Neural cell (in vitro differentiated cells): ENCODE measurements around the gene ZMIZ2. TPM values are rescaled to one million over a fixed set of nuclear protein-coding genes. Genes with fewer than 3 reads are reported as not detected.
"Not testable (repeated sequence)": the region's sequence is repeated elsewhere in the genome, so short reads cannot be mapped to it uniquely, and the experiment has no call there.

ENCODE experiments used
- H2AFZ ChIP-seq: fragments of 200-600, 300-800 bp; sonication (generic), shearing (Covaris generic); 2 replicates; pipeline ENCODE4 v1.6.0; 2014; ENCODE audit warnings: low read depth, mild to moderate bottlenecking, antibody characterized with exemption, low read length, moderate library complexity
- H3F3A ChIP-seq: fragments of 200-600 bp; shearing (Covaris generic); 2 replicates; pipeline ENCODE4 v1.6.1; 2016; ENCODE audit warnings: mild to moderate bottlenecking, moderate library complexity, mixed read lengths, antibody characterized with exemption, low read length; ENCODE audit not compliant: insufficient read depth, poor library complexity, severe bottlenecking
- H3K27ac ChIP-seq: fragments of 200-600, 300-800 bp; sonication (generic), shearing (Covaris generic); 2 replicates; pipeline ENCODE4 v1.5.1; 2014; ENCODE audit warnings: mild to moderate bottlenecking, low read length, moderate library complexity
- H3K27me3 ChIP-seq: fragments of 300-800, 200-600 bp; sonication (generic), shearing (Covaris generic); 2 replicates; pipeline ENCODE4 v1.6.0; 2014; ENCODE audit warnings: mild to moderate bottlenecking, low read depth, low read length, moderate library complexity; ENCODE audit not compliant: insufficient read depth
- H3K36me3 ChIP-seq: fragments of 300-800, 200-600 bp; sonication (generic), shearing (Covaris generic); 2 replicates; pipeline ENCODE4 v1.5.1; 2014; ENCODE audit warnings: mild to moderate bottlenecking, antibody characterized with exemption, low read length, moderate library complexity; ENCODE audit not compliant: insufficient read depth
- H3K4me2 ChIP-seq: fragments of 300-800, 200-600 bp; sonication (generic), shearing (Covaris generic); 2 replicates; pipeline ENCODE4 v1.6.0; 2014; ENCODE audit warnings: mild to moderate bottlenecking, low read length
- H3K4me3 ChIP-seq: fragments of 300-800, 200-600 bp; sonication (generic), shearing (Covaris generic); 2 replicates; pipeline ENCODE4 v1.5.1; 2014; ENCODE audit warnings: mild to moderate bottlenecking, low read length, moderate library complexity
- H3K79me2 ChIP-seq: fragments of 200-600 bp; shearing (Covaris generic); replicated peaks from 2 replicates; pipeline ENCODE4 v1.6.0; 2014; ENCODE audit warnings: mild to moderate bottlenecking, low read length, moderate library complexity; ENCODE audit not compliant: insufficient read depth
- H3K9ac ChIP-seq: fragments of 300-800, 200-600 bp; sonication (generic), shearing (Covaris generic); 2 replicates; pipeline ENCODE4 v1.6.1; 2016; ENCODE audit warnings: mild to moderate bottlenecking, low read length, mixed read lengths
- H3K9me2 ChIP-seq: fragments of 200-600 bp; shearing (Covaris generic); 2 replicates; pipeline ENCODE4 v1.6.1; 2016; ENCODE audit warnings: mild to moderate bottlenecking, low read length, mixed read lengths; ENCODE audit not compliant: insufficient read depth
- H3K9me3 ChIP-seq: fragments of 200-600, 300-800 bp; sonication (generic), shearing (Covaris generic); 2 replicates; pipeline ENCODE4 v1.6.1; 2016; ENCODE audit warnings: mild to moderate bottlenecking, mixed run types, low read length, moderate library complexity, mixed read lengths
- H4K20me1 ChIP-seq: fragments of 200-600 bp; shearing (Covaris generic); 2 replicates; pipeline ENCODE4 v1.6.1; 2016; ENCODE audit warnings: mild to moderate bottlenecking, mixed run types; ENCODE audit not compliant: insufficient read depth
- EP300 ChIP-seq: fragments of 450-650 bp; conservative IDR thresholded peaks from 2 replicates; pipeline ENCODE4 v1.6.1; 2014; ENCODE audit warnings: antibody characterized with exemption, mild to moderate bottlenecking, moderate library complexity; ENCODE audit not compliant: poor library complexity, severe bottlenecking
- EZH2 ChIP-seq: fragments of 200-600, 300-800 bp; shearing (Covaris generic), sonication (generic); IDR thresholded peaks from 2 replicates; pipeline ENCODE4 v1.6.1; 2014; ENCODE audit warnings: antibody characterized with exemption, low read length, borderline replicate concordance, mild to moderate bottlenecking; ENCODE audit not compliant: insufficient read depth, poor library complexity, severe bottlenecking
- MXI1 ChIP-seq: fragments of 450-650 bp; conservative IDR thresholded peaks from 2 replicates; pipeline ENCODE4 v1.6.1; 2014; ENCODE audit warnings: antibody characterized with exemption, mild to moderate bottlenecking; ENCODE audit not compliant: poor library complexity, severe bottlenecking
- POLR2AphosphoS5 ChIP-seq: IDR thresholded peaks from 2 replicates; pipeline ENCODE4 v1.6.1; 2012
- RAD21 ChIP-seq: fragments of 450-650 bp; conservative IDR thresholded peaks from 2 replicates; pipeline ENCODE4 v1.6.1; 2014; ENCODE audit warnings: antibody characterized with exemption, mild to moderate bottlenecking, moderate library complexity
- SMC3 ChIP-seq: fragments of 450-650 bp; conservative IDR thresholded peaks from 2 replicates; pipeline ENCODE4 v1.6.1; 2014; ENCODE audit warnings: antibody characterized with exemption, mild to moderate bottlenecking, moderate library complexity; ENCODE audit not compliant: poor library complexity
- TAF1 ChIP-seq: IDR thresholded peaks from 2 replicates; pipeline ENCODE4 v1.6.1; 2012; ENCODE audit warnings: low read depth
- polyA minus RNA-seq: library from RNA; depleted of rRNA, polyadenylated mRNA; stranded (reverse); fragments of >200 nt; gene quantifications from 2 replicates; pipeline ENCODE4 v1.2.3, GENCODE V29; 2014
- polyA plus RNA-seq: library from polyadenylated mRNA; depleted of rRNA; stranded (reverse); fragments of >200 nt; gene quantifications from 2 replicates; pipeline ENCODE4 v1.2.3, GENCODE V29; 2014
- TF ChIP-seq, protein P1 (sequence below): IDR thresholded peaks from 2 replicates; pipeline ENCODE4 v1.6.1; 2012; ENCODE audit warnings: borderline replicate concordance
- TF ChIP-seq, protein P2 (sequence below): fragments of 450-650 bp; IDR thresholded peaks from 2 replicates; pipeline ENCODE4 v1.5.1; 2014; ENCODE audit warnings: antibody characterized with exemption, mild to moderate bottlenecking, moderate library complexity; ENCODE audit not compliant: poor library complexity, severe bottlenecking

Gene ZMIZ2, protein sequence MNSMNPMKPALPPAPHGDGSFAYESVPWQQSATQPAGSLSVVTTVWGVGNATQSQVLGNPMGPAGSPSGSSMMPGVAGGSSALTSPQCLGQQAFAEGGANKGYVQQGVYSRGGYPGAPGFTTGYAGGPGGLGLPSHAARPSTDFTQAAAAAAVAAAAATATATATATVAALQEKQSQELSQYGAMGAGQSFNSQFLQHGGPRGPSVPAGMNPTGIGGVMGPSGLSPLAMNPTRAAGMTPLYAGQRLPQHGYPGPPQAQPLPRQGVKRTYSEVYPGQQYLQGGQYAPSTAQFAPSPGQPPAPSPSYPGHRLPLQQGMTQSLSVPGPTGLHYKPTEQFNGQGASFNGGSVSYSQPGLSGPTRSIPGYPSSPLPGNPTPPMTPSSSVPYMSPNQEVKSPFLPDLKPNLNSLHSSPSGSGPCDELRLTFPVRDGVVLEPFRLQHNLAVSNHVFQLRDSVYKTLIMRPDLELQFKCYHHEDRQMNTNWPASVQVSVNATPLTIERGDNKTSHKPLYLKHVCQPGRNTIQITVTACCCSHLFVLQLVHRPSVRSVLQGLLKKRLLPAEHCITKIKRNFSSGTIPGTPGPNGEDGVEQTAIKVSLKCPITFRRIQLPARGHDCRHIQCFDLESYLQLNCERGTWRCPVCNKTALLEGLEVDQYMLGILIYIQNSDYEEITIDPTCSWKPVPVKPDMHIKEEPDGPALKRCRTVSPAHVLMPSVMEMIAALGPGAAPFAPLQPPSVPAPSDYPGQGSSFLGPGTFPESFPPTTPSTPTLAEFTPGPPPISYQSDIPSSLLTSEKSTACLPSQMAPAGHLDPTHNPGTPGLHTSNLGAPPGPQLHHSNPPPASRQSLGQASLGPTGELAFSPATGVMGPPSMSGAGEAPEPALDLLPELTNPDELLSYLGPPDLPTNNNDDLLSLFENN
- 18.3 and 19.8 TPM in 2 replicates for polyA plus RNA-seq
- 39.4 and 45.6 TPM in 2 replicates for polyA minus RNA-seq

DNA sequence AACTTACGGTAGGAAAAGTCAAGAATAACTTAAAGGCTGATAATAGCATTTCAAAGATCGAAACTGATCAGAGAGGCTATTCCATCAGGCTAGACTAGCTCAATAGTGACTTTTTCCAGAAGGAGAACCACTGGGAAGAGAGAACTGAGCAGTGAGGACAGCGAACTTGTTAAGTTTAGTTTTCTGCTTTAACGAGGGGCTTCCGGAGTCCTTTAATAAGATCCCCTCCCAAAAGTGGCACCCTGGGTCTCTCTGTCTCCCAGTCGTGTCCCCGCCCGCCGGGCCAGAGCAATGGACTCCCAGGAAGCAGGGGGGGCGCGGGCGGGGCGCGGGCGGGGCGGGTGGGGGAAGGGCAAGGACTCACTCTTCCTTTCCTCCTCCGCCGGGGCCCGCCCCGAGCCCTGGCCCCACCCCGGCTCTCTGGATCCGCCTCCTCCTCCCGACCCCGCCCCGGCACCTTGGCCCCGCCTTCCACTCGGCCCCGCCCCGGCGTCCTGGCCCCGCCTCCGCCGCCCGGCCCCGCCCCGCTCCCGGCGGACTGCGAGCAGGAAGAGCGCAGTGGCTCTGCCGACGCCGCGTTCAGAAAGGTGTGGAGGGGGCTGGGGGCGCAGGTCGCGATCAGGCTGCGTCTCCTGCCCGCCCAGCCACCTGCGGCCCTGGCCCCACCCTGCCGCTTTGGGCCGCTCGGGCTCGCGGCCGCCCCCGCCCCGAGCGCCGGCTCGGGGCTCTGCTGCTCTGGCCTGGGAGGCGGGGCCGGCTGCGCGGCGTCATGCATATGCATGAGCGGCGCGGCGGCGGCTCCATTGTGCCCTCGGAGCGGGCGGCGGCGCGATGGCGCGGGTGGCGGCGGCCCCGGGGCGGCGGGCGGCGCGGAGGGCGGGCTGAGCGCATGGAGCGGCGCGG is at the start of gene ZMIZ2:
ZMIZ2 (plus strand) TSS at position 803 of the 903 bp plus-strand sequence. CDS start 7,403 bp downstream, outside the sequence.
- Histone ChIP-seq H3K27me3 (no peaks in the 10 kb centered on the region), H3K9ac (peak within 1 kb of the TSS; percentile 90), H3K79me2 (peaks cover 37% of the 10 kb centered on the region), H3F3A (no peaks in the 10 kb centered on the region), H3K27ac (peak within 1 kb of the TSS; percentile 61), H3K4me3 (peak within 1 kb of the TSS; percentile 99), H3K4me2 (peak within 1 kb of the TSS; percentile 95), H2AFZ (peak within 1 kb of the TSS; percentile 24), H3K9me3 (no peaks in the 10 kb centered on the region), H4K20me1 (no peaks in the 10 kb centered on the region), H3K9me2 (no peaks in the 10 kb centered on the region), H3K36me3 (no peaks in the 10 kb centered on the region)
- peak; percentile 55 for TF ChIP-seq POLR2AphosphoS5
- peak; percentile 18 for TF ChIP-seq MXI1
- TF ChIP-seq, protein P1, sequence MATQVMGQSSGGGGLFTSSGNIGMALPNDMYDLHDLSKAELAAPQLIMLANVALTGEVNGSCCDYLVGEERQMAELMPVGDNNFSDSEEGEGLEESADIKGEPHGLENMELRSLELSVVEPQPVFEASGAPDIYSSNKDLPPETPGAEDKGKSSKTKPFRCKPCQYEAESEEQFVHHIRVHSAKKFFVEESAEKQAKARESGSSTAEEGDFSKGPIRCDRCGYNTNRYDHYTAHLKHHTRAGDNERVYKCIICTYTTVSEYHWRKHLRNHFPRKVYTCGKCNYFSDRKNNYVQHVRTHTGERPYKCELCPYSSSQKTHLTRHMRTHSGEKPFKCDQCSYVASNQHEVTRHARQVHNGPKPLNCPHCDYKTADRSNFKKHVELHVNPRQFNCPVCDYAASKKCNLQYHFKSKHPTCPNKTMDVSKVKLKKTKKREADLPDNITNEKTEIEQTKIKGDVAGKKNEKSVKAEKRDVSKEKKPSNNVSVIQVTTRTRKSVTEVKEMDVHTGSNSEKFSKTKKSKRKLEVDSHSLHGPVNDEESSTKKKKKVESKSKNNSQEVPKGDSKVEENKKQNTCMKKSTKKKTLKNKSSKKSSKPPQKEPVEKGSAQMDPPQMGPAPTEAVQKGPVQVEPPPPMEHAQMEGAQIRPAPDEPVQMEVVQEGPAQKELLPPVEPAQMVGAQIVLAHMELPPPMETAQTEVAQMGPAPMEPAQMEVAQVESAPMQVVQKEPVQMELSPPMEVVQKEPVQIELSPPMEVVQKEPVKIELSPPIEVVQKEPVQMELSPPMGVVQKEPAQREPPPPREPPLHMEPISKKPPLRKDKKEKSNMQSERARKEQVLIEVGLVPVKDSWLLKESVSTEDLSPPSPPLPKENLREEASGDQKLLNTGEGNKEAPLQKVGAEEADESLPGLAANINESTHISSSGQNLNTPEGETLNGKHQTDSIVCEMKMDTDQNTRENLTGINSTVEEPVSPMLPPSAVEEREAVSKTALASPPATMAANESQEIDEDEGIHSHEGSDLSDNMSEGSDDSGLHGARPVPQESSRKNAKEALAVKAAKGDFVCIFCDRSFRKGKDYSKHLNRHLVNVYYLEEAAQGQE, result no peak
- peak; percentile 56 for TF ChIP-seq EP300

DNA sequence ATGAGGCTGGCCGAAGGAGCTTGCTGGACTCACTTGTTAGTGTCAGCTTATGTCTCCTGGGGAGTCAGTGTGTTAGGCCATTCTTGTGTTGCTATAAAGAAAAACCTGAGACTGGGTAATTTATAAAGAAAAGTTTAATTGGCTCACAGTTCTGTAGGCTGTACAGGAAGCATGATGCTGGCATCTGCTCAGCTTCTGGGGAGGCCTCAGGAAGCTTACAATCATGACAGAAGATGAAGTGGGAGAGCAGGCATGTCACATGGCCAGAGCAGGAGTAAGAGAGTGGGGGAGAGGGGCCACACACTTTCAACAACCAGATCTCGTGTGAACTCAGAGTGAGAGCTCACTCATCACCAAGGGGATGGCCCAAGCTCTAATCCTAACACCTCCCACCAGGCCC is 49.0 kb upstream of the ZMIZ2 start:
- not testable (repeated sequence) for H3K36me3 ChIP-seq, H3K4me3 ChIP-seq, H3F3A ChIP-seq

DNA sequence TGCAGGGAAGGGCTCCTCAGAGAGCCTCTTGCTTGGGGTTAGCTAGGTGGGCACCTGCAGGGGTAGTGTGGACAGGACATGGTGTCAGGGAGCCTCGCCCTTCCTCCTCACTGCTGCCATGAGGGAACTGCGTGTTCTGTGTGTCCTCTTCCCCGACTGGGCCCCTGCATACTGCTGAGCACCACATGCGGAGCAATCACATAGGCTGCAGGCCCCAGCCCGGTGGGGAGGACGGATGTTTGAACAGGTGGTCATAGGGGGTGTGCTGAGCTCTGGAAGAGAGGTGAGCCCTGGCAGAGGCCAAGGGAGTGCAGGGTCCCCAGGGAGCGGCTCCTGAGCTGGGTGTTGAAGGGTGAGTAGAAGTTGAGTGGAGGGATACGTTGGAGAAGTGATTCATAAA is 48.3 kb upstream of the ZMIZ2 start:
- Histone ChIP-seq H3K79me2 (no peaks in the 10 kb centered on the region), H3F3A (no peaks in the 10 kb centered on the region), H3K9me2 (no peaks in the 10 kb centered on the region), H2AFZ (no peak overlapping the region), H4K20me1 (no peaks in the 10 kb centered on the region), H3K27me3 (no peaks in the 10 kb centered on the region), H3K27ac (no peak overlapping the region), H3K9me3 (no peaks in the 10 kb centered on the region), H3K4me3 (no peak overlapping the region), H3K36me3 (no peaks in the 10 kb centered on the region), H3K9ac (no peak overlapping the region), H3K4me2 (no peak overlapping the region)
- TF ChIP-seq EZH2 (no peak), SMC3 (no peak), RAD21 (no peak), TAF1 (no peak), POLR2AphosphoS5 (no peak), MXI1 (no peak)
- TF ChIP-seq, protein P1, result no peak
- TF ChIP-seq, protein P2, sequence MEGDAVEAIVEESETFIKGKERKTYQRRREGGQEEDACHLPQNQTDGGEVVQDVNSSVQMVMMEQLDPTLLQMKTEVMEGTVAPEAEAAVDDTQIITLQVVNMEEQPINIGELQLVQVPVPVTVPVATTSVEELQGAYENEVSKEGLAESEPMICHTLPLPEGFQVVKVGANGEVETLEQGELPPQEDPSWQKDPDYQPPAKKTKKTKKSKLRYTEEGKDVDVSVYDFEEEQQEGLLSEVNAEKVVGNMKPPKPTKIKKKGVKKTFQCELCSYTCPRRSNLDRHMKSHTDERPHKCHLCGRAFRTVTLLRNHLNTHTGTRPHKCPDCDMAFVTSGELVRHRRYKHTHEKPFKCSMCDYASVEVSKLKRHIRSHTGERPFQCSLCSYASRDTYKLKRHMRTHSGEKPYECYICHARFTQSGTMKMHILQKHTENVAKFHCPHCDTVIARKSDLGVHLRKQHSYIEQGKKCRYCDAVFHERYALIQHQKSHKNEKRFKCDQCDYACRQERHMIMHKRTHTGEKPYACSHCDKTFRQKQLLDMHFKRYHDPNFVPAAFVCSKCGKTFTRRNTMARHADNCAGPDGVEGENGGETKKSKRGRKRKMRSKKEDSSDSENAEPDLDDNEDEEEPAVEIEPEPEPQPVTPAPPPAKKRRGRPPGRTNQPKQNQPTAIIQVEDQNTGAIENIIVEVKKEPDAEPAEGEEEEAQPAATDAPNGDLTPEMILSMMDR, result no peak

More for the DNA sequence above, 49.0 kb upstream of the ZMIZ2 start:
- H3K9me2 ChIP-seq, H3K9ac ChIP-seq, H3K9me3 ChIP-seq, H3K27ac ChIP-seq, H2AFZ ChIP-seq, H3K4me2 ChIP-seq, H4K20me1 ChIP-seq, H3K79me2 ChIP-seq, H3K27me3 ChIP-seq: not testable (repeated sequence)
